K562 (cell line): ENCODE measurements around the gene RDH11. TPM values are rescaled to one million over a fixed set of nuclear protein-coding genes. Genes with fewer than 3 reads are reported as not detected.

Experiments used
- ARID3A ChIP-seq: IDR thresholded peaks from 2 replicates; pipeline ENCODE4 v1.6.1; 2012; ENCODE audit warnings: low read depth, low read length, improper control_type of control experiment, borderline replicate concordance
- CBFB ChIP-seq: sonication (generic); formaldehyde crosslinking; IDR thresholded peaks from 2 replicates; pipeline ENCODE4 v1.4.0; 2020; ENCODE audit warnings: mild to moderate bottlenecking, missing genetic modification reagents
- ETV6 ChIP-seq, 3 experiments: fragments of 150-350 bp in 1 of 3; sonication (generic) in 1 of 3; formaldehyde crosslinking in 1 of 3; IDR thresholded peaks; 2 replicates each; pipeline versions ENCODE4 v1.6.1 to v1.8.0; 2014 to 2022; ENCODE audit warnings: borderline replicate concordance in 2 of 3, low read depth in 2 of 3, antibody characterized with exemption in 1 of 3, low read length in 1 of 3, mild to moderate bottlenecking in 1 of 3, missing genetic modification reagents in 1 of 3
- GATAD2B ChIP-seq: fragments of 450-650 bp; IDR thresholded peaks from 2 replicates; pipeline ENCODE4 v1.6.1; 2017; ENCODE audit warnings: mild to moderate bottlenecking, borderline replicate concordance
- KAT8 ChIP-seq: fragments of 450-650 bp; IDR thresholded peaks from 2 replicates; pipeline ENCODE4 v1.6.1; 2016; ENCODE audit warnings: low read depth, mild to moderate bottlenecking
- PHB2 ChIP-seq: fragments of 450-650 bp; IDR thresholded peaks from 2 replicates; pipeline ENCODE4 v1.6.1; 2017; ENCODE audit warnings: low read depth
- RBFOX2 ChIP-seq: fragments of 200-400 bp; formaldehyde crosslinking; IDR thresholded peaks from 2 replicates; pipeline ENCODE4 v1.6.1; 2017; ENCODE audit warnings: low read depth, mild to moderate bottlenecking, low read length, moderate library complexity
- RERE ChIP-seq: sonication (generic); formaldehyde crosslinking; IDR thresholded peaks from 2 replicates; pipeline ENCODE4 v1.8.0; 2023; ENCODE audit warnings: missing genetic modification reagents, mild to moderate bottlenecking, borderline replicate concordance
- TBL1XR1 ChIP-seq, 2 experiments: IDR thresholded peaks; 2 replicates each; pipeline ENCODE4 v1.6.1; 2012; ENCODE audit warnings: improper control_type of control experiment in 2 of 2, low read length in 2 of 2, mild to moderate bottlenecking in 1 of 2
- VEZF1 ChIP-seq: fragments of 200-800 bp; sonication (Bioruptor generic); IDR thresholded peaks from 2 replicates; pipeline ENCODE4 v1.6.1; 2017; ENCODE audit warnings: missing genetic modification characterization, missing compliant biosample characterization
- YY1 ChIP-seq, 3 experiments: IDR thresholded peaks; 2 replicates each; pipeline ENCODE4 v1.6.1; 2011; ENCODE audit warnings: low read length in 2 of 3, mild to moderate bottlenecking in 2 of 3, moderate library complexity in 2 of 3, borderline replicate concordance in 1 of 3, control low read depth in 1 of 3, low read depth in 1 of 3; ENCODE audit not compliant: insufficient read depth in 3 of 3, insufficient replicate concordance in 2 of 3, control insufficient read depth in 1 of 3, insufficient read length in 1 of 3; ENCODE audit errors: extremely low read depth in 1 of 3
- ZNF175 ChIP-seq: fragments of 200-800 bp; sonication (Bioruptor generic); IDR thresholded peaks from 2 replicates; pipeline ENCODE4 v1.6.1; 2016; ENCODE audit warnings: low read depth, mild to moderate bottlenecking, missing genetic modification characterization, missing compliant biosample characterization
- polyA plus RNA-seq, 8 experiments: library from polyadenylated mRNA; depleted of rRNA in 4 of 8; stranded (reverse) in 5 of 8; unstranded in 3 of 8; fragments of >200 nt; fragmentation: Nextera tagmentation in 2 of 8; fragmentation: Illumina TruSeq in 1 of 8; extraction: Ambion mirVana in 2 of 8; extraction: Trizol in 1 of 8; gene quantifications; 2 replicates each; pipeline versions ENCODE4 v1.2.1 to v1.2.3, GENCODE V29; 2011 to 2014; ENCODE audit warnings: inconsistent platforms in 1 of 8, missing spikeins in 1 of 8
- total RNA-seq, 7 experiments: library from RNA; depleted of rRNA in 6 of 7; stranded (reverse); fragments of >200 nt in 6 of 7; fragmentation: Illumina TruSeq in 2 of 7; extraction: Trizol in 2 of 7; gene quantifications; 2 replicates each; pipeline versions ENCODE4 v1.2.1 to v1.2.3, GENCODE V29; 2011 to 2021; ENCODE audit warnings: low replicate concordance in 1 of 7
- TF ChIP-seq, protein P1 (sequence below): fragments of 450-650 bp; formaldehyde crosslinking; IDR thresholded peaks from 2 replicates; pipeline ENCODE4 v1.4.0; 2020; ENCODE audit warnings: mild to moderate bottlenecking, moderate library complexity
- TF ChIP-seq, protein P2 (sequence below): fragments of 450-650 bp; formaldehyde crosslinking; IDR thresholded peaks from 2 replicates; pipeline ENCODE4 v1.4.0; 2022; ENCODE audit warnings: mild to moderate bottlenecking, moderate library complexity

Gene RDH11
- total and polyA plus RNA-seq, 9 of the 15 experiments (the other 6 are each of a cell fraction or from before 2014, with no cell fraction given), result 50.6 to 172 (median 70.5) TPM

GRCh38 chr14:67636361-67636919 is 59.1 kb downstream of the RDH11 start (continued):
- TF ChIP-seq YY1 (IDR thresholded peaks at IDR 0.05; ENCODE audit: borderline replicate concordance in 1 of 3, control insufficient read depth in 1 of 3, extremely low read depth in 1 of 3, insufficient read depth in 3 of 3, insufficient read length in 1 of 3, insufficient replicate concordance in 2 of 3, low read depth in 1 of 3, low read length in 2 of 3), result no peak
- no peak for TF ChIP-seq KAT8
- peak; percentile 37 to 91; a peak in 2 of 4 replicates for TF ChIP-seq TBL1XR1 (IDR thresholded peaks at IDR 0.05; ENCODE audit: low read length in 2 of 2)
- TF ChIP-seq VEZF1 (CRISPR knock-in tag), result peak; percentile 34; the same call in 1 of the 2 replicates
- TF ChIP-seq GATAD2B, result peak; percentile 69; the same call in 1 of the 2 replicates
- peak; percentile 88 for TF ChIP-seq PHB2
- TF ChIP-seq ARID3A, result peak; percentile 83
- 0 out of 2 replicates have a peak, but pooled peaks have one; percentile 16 for TF ChIP-seq RBFOX2
- peak; percentile 89 for TF ChIP-seq ZNF175
- peak in 1 of 2 experiments; percentile 55; a peak in 1 of 4 replicates for TF ChIP-seq ETV6 (IDR thresholded peaks at IDR 0.05; ENCODE audit: borderline replicate concordance in 1 of 2, low read depth in 2 of 2, low read length in 1 of 2)
- TF ChIP-seq ETV6 (CRISPR knock-in tag; IDR thresholded peaks at IDR 0.05; ENCODE audit: borderline replicate concordance), result no peak
- TF ChIP-seq CBFB (CRISPR knock-in tag), result no peak
- TF ChIP-seq, protein P1, sequence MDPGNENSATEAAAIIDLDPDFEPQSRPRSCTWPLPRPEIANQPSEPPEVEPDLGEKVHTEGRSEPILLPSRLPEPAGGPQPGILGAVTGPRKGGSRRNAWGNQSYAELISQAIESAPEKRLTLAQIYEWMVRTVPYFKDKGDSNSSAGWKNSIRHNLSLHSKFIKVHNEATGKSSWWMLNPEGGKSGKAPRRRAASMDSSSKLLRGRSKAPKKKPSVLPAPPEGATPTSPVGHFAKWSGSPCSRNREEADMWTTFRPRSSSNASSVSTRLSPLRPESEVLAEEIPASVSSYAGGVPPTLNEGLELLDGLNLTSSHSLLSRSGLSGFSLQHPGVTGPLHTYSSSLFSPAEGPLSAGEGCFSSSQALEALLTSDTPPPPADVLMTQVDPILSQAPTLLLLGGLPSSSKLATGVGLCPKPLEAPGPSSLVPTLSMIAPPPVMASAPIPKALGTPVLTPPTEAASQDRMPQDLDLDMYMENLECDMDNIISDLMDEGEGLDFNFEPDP (CRISPR knock-in tag), result 0 out of 2 replicates have a peak, but pooled peaks have one; percentile 61
- TF ChIP-seq, protein P2, sequence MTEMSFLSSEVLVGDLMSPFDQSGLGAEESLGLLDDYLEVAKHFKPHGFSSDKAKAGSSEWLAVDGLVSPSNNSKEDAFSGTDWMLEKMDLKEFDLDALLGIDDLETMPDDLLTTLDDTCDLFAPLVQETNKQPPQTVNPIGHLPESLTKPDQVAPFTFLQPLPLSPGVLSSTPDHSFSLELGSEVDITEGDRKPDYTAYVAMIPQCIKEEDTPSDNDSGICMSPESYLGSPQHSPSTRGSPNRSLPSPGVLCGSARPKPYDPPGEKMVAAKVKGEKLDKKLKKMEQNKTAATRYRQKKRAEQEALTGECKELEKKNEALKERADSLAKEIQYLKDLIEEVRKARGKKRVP (CRISPR knock-in tag), result peak; percentile 99
- no peak for TF ChIP-seq RERE
